GM18511 (cell line): ENCODE results near the gene TPP2.

ENCODE experiments used
- ATAC-seq: cut with Tn5 transposase; IDR thresholded peaks from one replicate; pipeline ENCODE4 v1.9.1; 2021; ENCODE audit warnings: mild to moderate bottlenecking, moderate library complexity; ENCODE audit not compliant: unreplicated experiment

The TPP2 gene

DNA sequence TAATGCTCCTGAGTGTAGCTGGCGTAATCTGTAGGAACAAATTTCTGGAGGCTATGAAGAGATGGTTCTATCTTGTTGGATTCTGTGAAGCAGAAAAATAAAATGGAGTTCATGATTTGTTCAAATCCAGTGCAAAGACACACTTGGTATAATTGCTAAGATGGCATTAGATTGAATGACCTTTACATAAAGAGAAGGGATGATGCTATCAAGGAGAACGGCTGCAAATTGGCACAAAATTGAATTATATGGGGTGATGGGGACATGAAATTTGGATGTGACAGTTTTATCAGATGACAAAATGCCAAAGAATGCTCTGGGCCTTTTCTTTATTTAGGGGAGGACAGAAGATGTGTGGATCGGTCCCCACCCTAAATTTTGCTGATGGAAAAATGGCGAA lies 94.1 kb downstream of the TPP2 start:
- no peak for ATAC-seq

- no peak for ATAC-seq
Observed at GRCh38 chr13:102692491-102692826, 95.7 kb downstream of the TPP2 start.

DNA sequence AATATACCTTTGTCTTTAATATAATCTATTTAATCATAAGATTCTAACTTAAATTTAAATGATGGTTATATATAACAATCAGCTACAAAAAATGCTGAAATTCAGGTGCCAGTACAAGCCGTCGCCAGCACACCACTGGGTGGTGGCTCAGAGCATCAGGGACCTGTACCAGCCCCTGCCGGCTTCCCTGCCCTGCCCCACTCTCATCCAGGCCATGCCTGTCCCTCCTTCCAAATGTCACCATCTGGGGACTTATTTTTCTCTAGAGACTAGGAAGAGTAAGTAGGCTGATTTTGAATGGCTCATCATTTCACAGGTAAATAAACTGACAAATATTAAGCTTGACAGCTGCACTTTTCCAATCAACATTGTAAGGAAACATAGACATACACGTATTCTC lies 96.5 kb downstream of the TPP2 start:
- ATAC-seq: no peak

DNA sequence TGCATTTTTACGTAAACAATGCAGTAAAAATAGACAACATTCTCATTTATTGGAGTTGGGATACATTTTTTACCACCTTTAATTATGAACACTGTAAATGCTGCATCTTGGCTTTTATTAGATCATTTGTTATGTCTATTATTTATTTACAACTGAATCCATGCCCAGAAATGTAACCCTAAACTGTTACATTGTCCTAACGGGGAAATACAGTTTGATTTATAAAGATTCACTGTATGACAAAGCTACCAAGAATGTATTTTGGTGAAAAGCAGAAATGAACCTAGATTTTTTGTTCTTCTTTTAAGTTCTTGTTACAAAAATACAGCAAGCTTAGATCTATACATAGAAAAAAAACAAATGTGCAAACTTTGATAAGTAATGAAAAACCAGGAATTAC lies 97.0 kb downstream of the TPP2 start:
- no peak for ATAC-seq

GRCh38 chr13:102694937-102695336 lies 98.2 kb downstream of the TPP2 start, which contains the start of gene METTL21C:
METTL21C (minus strand) TSS chr13:102695044; CDS start chr13:102694498, 546 bp downstream.
- ATAC-seq: no peak

DNA sequence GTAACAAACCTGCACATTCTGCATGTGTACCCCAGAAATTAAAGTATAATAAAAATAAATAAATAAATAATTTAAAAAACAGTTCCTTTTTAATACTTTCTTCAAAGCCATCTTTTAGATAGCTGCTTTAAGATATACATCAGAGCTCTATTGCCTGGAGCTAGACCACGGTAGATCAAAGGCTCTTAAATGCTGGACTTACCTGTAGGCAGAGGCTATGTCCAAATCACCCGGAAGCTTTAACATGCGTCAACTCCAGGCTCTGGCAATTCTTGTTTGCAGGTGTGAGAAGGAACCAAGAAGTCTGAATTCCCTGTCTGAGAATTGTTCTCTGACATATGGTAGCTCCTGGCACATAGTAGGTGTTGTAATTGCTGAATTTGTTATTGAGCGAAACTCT lies 99.7 kb downstream of the TPP2 start:
- no peak for ATAC-seq

DNA sequence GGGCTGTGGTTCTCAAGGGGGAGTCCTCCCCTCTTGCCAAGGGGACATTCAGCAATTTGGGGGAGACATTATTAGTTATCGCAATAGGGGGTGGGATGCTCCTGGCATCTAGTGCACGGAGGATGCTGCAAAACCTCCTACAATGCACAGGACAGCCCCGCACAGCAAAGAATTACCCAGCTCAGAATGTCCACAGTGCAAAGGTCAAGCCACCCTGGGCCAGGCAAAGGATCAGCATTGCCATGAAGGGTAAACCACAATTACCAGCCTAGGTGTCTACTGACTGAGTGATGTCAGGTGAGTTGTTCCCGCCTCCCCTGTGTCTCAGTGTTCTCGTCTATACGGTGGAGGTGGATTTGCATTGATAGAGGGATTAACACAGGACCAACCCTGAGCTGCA lies 100.5 kb downstream of the TPP2 start:
- ATAC-seq: no peak

GRCh38 chr13:102697929-102698648 lies 101.3 kb downstream of the TPP2 start:
- ATAC-seq: no peak

GRCh38 chr13:102698649-102698980 lies 101.8 kb downstream of the TPP2 start:
- no peak for ATAC-seq

- ATAC-seq: no peak
Observed at GRCh38 chr13:102699504-102699903, 102.7 kb downstream of the TPP2 start.

GRCh38 chr13:102700088-102701031 lies 103.6 kb downstream of the TPP2 start:
- no peak for ATAC-seq

DNA sequence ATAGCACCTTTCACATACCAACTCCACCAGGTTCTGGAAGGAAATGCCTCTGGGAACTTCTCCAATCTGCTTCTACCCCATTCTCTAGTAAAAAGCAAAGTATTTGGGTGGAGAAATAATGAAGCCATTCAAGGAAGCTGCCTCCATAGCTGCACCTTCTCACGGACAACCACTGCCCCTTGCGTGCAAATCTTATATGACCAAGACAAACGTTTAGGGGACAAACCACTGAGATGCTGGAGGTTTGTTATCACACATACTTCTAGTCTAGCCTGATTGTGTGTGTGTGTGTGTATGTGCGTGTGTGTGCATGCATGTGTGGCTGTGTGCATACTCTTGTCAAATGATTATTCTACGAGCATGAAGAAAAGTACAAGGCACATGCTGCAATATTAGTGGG lies 104.5 kb downstream of the TPP2 start:
- ATAC-seq: no peak

DNA sequence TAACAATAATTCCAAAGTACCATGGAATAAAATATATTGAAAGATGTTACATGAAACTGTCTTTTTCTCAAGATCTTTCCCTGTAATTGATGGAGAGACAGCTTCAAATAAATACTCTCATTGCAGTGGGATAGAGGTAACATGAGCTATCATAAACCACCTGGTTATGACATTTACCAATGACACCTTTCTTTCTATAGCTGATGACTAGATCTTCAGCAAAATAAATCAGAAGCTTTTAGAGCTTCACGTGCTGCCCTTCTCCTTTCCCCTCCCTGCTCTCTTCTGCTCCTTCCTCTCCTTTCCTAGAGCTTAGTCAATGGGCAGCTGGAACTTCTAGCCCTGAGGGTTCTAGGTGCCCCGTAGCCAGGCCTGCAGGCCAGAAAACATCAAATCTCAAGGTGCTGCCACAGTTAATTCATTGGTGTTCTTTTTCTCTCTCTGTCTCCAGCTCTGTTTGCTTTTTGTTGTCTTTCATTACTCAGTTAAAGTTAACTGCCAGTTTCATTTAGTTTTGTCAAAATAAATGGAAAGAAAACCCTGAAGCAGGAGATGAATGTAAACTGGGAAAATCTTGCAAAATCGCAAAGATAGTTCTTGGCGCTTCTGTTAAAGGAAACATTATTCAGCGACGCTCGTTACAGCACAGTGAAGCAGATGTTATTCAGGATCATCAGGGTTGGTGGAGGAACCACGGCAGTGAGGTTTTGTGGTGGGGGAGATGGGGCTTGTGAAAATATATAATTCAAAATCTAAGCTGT lies 106.4 kb downstream of the TPP2 start:
- no peak for ATAC-seq

- no peak for ATAC-seq
Observed at GRCh38 chr13:102703726-102704035, 106.9 kb downstream of the TPP2 start.

- no peak for ATAC-seq
Observed at GRCh38 chr13:102704238-102705058, 107.7 kb downstream of the TPP2 start.

DNA sequence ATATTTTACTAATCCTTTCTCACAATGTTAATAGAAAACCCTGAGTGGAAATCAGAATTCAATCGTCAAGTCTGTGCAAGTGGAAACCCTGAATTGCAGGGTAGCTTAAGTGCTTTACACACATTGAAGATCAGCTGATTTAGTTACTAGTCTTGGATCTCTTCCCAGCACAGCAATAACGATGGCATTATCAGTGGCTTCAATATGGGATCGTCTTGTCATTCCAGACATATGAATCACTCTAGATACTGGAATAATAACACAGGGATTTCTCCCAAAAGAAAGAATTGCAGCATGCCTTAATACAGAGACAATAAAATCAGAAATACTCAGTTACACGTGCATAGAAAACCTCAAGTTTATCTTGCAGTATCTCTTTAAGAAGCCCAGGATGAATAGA lies 110.7 kb downstream of the TPP2 start:
- no peak for ATAC-seq

DNA sequence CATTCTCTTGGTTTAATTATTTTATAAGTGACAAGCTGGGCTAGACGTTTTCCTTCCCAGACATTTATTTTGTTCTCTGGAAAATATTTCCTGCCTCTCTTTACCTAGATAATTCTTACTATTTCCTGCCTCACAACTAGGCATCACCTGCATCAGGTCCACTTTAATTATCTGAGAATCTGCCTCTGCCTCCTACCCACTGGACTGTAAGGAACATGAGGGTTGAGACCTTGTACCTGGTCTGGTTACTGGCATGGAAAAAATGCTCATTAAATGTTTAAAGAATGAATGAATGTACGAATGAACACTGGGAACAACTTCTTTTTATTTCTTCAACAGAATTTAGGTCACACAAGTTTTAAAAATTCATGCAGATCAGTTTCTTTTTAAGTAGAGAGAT lies 111.4 kb downstream of the TPP2 start:
- ATAC-seq: no peak

DNA sequence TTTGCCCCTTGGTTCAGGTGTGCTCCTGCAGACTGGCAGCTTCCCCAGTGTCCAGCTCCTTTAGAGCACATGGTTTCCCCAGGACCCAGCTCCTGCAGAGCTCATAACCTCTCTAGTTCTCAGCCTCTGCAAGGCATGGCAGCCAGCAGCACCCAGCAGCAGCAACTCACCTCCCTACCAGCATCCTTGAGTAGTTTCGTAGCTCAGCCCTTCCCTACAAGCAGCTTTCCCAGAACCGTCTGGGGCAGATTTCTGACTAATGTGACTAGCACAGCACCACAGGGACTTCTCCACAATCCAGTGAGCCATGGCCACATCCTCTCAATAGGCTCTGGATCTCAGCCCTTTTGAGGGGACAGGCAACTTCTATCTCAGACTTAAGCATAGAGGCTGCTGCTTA lies 112.2 kb downstream of the TPP2 start:
- ATAC-seq: no peak

DNA sequence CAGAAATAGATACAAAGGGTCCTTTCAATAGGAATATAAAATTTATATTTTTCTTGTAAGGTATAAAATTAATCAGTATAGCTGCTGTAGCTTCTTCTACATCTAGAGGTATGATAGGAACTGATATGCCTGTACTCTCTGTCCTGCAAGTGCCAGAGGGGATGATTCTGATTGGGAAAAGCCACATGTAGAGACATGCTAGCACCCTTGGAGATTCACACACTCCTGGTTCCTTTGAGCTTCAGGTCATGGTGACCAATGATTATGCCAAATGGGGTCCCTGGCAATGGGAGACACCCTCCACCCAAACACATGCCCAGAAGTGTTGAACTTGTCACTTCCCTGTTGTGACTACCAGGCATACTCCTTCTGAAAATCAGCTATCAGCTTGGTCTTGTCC lies 112.8 kb downstream of the TPP2 start:
- ATAC-seq: no peak

DNA sequence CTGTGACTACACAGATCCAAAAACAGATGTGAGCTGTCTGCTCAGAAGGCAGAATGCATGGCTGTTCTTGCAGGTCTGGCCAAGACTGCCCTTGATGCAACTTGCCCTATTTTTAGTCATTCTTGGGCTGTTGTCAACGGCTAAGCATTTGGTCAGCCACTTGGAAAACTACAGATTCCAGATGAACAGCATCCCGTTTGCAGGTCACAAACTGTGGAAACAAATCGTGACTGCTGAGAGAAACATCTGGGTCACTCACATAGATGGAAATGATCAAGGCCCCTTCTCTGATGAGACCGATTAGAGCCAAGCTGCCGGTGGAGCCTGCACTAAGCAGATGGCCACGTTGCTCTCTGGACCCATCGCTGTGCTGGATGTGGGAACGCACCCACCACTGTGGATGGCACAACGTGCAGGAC lies 113.5 kb downstream of the TPP2 start:
- ATAC-seq: no peak

DNA sequence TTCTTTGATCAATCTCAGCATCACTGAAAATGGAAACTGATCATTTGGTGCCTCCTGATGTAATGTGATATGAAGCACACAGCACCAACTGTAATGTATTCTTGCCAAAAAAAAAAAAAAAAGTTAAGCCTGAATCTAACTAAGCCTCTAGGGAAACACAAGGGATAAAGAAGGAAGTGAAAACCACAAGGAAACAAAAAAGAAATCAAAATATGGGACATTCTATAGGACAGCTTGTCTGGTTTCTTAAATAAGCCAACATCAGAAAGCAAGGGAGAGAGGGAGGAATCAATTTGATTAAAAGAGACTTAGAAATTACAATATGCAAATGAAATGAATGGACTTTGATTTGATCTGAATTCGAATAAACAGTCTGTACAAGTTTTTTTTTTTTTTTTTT lies 118.7 kb downstream of the TPP2 start:
- no peak for ATAC-seq
